GM19193 (cell line): ENCODE results near the gene SLC25A45.

Experiments used
- POLR2A ChIP-seq: IDR thresholded peaks from 4 replicates; pipeline ENCODE4 v1.6.1; 2011; ENCODE audit not compliant: insufficient read depth, insufficient read length; ENCODE audit errors: extremely low read depth

Gene SLC25A45

DNA sequence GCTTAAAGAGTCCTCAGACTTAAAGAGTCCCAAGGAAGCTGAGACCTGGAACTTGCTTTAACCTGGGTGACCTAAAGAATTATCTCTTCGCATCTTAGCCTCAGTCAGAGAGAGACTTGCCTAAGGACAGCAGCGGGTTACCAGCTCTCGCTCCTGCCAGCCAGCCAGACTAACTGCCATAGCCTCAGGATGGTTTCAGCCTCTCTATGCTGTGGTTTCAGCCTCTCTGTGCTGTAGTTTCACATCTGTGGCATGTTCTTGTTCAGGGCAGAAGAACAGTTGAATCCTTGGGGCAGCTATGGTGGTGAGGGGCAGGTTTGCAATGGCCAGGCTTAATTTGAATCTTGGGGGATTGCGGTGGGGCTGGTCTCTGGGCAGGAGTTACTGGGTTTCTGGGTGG, 6.3 kb upstream of the SLC25A45 start:
- no peak for TF ChIP-seq POLR2A

DNA sequence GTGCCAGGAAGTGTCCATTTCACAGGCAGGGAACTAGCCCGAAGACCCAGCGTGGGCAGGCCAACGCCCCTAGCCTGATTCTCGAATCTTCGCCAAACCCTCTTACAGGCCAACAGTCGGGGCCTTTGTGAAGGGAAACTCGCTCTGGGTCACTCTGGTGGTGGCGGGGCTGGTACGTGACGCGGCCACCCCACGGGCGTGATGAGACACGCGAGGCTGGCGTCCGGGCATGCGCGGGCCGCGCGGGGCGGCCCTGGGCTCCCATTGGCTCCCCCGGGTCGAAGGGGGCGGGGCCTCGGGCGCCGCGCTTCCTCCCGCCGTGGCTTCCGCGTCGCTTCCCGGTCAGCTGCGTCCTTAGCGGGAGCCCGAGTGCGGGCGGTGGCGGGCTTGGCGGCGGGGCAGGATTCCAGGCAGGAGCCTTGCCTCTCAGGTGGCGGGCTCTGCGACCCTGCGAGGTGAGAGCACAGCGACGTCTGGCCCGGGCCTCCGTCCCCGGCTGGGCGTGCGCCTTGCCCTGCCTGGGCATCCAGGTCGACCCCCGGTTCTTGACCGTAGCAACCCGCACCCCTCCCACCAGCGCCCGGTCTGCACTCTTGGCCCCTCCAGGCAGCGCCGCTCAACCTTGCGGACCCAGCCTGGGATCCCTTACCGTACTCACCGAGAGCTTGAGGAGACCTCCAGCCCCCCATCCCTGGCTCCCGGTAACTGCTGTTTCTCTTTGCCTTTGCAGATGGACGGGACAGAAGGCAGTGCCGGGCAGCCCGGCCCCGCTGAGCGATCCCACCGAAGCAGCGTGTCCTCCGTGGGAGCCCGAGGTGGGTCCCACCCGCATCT, 4.1 kb upstream of the SLC25A45 start, which contains the start of gene FRMD8:
FRMD8 (plus strand) TSS at position 331 of the 834 bp plus-strand sequence; CDS start at position 731, 400 bp downstream.
- TF ChIP-seq POLR2A, result peak; percentile 85

DNA sequence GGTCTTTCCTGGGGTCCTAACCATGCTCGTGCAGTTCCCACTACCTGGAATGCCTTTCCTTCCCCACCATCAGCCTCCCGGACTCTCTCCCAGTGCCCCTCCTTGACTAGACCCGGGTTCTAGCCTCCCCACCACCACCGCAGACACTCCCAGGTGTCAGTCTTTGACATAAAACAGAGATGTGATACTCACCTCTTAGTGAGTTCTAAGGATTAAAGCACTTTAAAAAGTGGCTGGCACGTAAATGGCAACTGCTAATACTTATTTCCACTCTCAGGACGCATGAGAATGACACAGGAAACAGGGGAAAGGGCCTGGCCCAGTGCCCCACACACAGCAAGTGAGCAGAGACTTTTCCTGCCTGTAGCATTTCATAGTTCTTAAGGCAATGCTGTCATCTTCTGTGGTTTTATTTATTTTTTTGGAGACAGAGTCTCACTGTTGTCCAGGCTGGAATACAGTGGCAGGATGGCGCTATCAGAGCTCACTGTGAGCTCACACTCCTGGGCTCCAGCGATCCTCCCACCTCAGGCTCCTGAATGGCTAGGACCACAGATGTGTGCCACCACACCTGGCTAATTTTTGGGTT, 1.9 kb upstream of the SLC25A45 start:
- no peak for TF ChIP-seq POLR2A

DNA sequence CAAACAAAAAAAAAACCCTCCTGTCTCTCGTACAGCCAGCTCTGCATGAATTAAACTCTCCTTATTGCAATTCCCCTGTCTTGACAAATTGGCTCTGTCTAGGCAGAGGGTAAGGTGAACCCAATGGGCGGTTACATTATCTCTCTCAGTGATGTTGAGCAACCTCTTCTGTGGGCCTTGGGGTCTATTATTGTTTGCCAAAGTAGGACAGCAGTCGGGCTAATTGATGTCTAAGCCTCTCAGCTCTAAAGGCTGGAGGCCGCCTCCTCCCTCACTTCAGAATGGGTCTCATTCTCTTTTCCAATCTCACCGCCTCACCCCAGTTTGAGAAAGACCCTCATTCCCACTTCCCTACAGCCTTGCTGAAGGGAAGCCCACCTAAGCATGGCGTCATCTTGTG, 1.3 kb upstream of the SLC25A45 start:
- TF ChIP-seq POLR2A, result no peak

DNA sequence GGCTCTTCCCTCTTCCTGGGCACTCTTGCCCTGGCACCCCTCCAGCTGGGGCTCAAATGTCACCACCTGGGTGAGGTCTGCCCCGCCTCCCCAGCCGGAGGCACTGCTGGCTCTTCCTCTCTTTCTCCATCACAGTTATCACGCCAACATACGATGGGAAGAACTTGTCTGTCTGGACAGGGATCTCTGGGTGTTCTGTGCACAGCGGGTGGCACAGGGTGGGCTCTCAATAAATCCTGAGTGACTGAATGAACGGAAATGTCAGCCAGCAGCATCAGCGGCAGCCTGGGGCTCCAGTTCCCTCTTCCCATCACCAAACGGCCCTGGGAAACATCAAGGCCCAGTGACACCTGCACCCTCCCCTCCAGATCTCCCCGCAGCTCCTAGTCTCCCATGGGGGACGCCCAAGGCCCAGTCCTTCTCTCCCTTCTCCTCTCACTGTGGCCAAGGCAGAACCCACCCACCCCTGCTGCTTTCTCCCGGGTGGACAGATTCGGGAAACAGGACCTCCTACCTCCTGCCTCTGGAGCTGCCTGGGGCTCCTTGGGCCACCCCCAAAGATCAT, 440 bp upstream of the SLC25A45 start:
- no peak for TF ChIP-seq POLR2A

DNA sequence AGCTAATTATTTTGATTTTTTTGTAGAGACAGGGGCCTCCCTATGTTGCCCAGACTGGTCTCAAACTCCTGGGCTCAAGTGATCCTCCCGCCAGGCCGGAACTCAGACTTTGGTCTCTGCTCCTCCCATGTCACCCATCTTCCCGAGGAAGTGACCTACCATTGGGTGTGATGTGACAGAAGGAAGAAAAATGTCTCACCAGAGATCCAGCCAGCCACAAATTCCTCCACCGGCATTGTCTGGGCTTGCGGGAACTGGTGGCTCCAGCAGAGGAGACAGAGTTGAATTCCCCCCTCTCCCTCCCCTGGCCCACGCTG, 772 bp downstream of the SLC25A45 start:
- no peak for TF ChIP-seq POLR2A

DNA sequence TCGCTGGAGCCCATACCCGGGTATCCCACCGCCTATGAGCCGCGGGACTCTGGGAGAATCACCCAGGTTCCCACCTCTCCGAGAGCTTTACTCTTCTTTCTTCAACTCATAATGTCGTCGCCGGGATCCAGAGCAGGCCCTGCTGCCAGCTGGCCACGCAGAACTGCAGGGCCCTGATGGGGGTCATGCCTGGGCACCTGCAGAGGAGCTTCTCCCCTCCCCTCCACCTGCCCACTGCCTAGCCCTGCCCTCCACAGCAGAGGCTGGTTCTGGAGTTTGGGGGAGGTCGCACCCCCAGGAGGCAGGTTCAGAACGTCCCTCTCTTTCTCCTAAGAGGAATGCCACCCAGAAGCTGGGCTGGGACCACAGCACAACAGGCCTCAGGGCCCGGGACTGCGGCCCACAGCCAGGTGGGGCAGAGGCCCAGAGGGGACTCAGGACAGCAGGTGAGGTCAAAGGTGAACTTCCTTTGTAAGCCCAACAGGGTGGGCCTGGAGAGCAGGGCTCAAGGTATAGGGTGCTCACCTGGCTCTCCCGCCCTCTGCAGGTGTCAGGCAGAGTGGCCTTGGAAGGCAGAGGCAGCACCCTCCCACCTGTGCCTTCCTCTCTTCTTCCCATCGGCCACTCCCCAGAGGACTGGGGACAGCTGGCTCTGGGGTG, 1.9 kb downstream of the SLC25A45 start:
- TF ChIP-seq POLR2A, result no peak

DNA sequence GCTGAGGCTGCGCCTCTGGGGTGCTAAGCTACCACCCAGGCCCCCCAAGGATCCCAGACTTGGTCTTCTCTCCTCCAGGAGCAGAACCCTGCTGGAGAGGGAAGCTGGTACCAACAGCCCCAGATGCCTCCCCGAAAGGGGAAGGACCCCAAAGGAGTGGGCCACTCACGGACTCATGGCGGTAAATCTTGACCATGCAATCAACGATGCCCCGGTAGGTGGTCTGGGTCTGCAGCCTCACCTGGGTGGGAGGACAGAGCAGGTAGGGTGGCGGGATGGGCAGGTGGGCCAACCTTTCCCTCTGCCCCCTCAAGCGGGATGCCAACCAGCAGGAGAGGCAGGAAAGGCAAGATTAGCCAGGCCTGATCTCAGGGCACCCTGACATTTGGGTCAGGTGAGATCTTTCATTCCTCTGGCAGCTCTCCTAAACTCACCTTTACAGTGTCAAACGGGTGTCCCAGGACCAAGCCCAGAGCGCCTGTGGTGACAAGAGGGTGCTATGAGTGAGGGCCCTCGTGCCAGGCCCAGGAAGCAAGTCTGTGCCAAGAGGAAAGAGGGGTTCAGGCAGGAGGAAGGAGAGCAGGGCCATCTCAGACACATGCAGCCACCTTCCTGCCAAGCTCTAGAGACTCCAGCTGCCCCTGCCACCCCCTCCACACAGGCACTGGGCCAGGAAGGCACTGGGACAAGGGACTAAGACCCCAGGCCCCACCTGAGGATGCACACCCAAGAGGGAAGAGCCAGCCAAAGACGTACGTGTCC, 2.6 kb downstream of the SLC25A45 start:
- TF ChIP-seq POLR2A, result no peak

DNA sequence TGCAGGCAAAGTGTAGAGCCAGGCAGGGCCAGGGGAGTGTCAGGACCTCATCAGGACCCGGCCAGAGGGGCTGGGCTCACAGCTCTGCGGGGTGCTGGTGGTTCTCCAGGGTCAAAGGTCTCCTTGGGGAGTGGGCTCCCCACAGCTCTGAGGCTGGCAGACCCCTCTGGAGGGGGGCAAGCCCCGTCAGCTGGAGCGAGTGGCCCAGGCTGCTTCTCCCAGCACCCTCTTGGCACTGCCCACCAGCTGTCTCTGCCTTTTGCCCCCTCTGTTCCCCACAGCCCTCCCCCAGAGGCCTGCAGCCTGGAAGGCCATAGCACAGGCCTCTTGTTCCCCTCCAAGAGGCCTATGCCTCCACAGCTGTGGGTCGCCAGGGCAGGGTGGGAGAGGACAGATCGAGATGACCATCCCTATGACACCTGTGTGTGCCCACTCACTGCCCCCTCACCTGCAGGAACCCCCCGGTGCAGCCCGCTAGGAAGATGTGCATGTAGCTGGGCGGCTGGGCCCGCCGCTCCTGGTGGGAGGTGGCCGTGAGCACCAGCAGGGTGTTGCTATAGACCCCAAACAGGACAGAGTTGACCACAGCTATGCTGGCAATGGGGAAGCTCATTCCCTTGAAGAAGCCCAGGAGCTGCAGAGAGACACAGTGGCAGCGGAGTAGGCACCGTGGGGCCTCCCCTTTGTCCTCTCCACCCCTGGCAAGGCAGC, 3.4 kb downstream of the SLC25A45 start:
- TF ChIP-seq POLR2A, result no peak

DNA sequence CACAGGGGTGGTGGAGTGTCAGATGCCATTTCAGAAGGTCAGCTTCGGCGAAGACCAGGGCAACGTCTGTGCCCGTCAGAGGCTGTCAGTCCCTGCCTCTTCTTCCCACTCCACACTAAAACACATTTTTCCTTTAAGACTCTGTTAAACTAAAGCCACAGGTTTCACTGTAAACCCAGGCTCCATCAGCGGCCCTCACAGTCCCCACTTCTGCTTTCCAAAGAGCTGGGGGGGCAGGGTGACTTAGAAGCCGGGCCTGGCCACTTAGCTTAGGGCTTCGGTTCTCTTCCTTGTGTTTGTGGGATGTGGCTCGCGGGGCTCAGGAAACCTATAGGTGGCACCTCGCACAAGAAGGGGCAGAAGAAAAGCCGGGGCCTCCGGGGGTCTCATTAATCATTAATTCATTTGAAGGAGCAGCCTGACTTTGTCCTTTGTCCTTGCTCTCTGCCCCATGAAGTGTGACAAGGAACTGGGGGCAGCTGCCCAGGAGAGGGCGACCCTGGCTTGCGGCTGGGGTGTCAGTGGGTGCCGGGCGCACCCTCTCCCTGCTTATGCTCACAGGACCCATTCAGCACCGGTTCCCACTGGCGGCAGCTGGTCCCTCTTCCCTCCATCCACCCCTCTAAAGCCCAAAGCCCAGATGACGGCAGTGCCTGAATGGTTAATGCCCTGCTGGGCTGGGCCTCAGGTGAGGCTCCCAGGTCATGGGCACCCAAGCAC, 4.1 kb downstream of the SLC25A45 start:
- TF ChIP-seq POLR2A, result no peak

DNA sequence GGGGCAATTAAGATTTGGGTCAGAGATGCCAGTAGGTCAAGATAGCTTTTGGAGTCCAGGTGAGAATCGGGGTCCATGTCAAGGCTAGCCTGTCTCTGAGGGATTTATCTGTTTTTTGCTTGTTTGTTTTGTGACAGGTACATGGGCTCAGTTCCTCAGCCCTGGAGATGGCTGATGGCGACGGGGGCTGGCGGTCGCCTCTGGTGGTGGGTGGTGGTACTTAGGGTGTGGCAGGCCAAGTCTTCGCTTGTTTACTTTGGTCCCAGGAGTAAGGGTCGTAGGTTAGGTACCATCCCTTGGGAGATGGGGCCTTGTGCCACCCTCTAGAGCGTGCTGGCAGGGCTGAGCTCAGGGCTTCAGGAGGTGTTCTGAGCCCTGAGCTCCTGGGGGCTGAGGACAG, 4.7 kb downstream of the SLC25A45 start:
- TF ChIP-seq POLR2A, result no peak

DNA sequence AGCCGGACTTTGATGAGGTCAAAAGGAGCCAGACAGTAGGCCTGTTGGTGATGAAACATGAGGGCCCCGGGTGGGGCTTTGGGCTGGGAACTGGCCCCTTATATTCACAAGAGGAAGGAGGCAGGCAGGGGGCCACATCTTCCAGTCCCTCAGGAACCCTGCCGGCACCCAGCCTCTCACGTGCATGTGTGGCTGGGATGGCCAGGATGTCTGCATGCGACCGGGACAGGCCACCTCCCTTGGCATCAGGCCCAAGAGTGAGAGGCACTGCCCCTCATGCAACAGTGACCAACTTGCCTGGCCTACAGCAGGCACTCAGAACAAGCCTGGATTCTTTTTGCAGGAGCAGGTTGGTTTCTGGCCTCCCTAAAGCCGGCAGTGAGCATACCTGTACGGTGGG, 5.4 kb downstream of the SLC25A45 start:
- TF ChIP-seq POLR2A, result no peak

DNA sequence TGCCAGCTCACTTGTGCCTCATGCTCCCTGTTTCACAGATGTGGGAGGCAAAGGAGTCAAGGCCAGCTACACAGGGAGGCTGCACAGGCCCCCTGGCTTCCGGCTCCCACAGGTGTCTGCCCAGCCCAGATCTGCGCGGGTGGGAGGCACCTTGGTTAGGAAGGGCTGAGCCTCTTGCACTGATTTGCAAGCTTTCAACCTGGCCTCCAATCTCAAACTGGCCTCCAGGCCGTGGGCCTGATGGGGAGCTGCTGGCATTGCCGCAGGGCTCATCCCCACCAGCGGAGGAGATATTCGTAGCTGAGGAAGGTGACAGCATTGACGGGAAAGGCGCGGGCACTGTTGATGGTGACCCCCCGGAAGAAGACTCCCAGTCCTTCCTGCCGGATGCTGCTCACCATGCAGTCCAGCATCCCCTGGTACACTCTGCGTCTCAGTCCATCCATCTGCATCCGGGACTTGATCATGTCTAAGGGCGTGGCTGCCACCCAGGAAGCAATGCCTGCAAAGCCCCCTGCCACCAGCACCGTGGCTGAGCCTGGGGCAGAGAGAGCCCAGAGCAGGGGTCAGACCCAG, 6.2 kb downstream of the SLC25A45 start:
- TF ChIP-seq POLR2A, result peak; percentile 1
